ENCODE results near the gene MRPS23.

The MRPS23 gene

GRCh38 chr17:57877803-57878377, 28.0 kb upstream of the MRPS23 start:
- TF ChIP-seq CTCF (IDR thresholded peaks at IDR 0.05; ENCODE audit: low read depth, low read length, missing control alignments) = no peak

GRCh38 chr17:57876866-57877237, 27.0 kb upstream of the MRPS23 start:
- no peak for TF ChIP-seq CTCF (IDR thresholded peaks at IDR 0.05; ENCODE audit: low read depth, low read length, missing control alignments)
- DNase-seq (ENCODE audit: extremely low read depth, low read depth) = no peak
- H3K4me3 ChIP-seq (replicated peaks; ENCODE audit: low read depth, low read length) = no peak overlapping the region

More at GRCh38 chr17:57877803-57878377, 28.0 kb upstream of the MRPS23 start:
- no peak for DNase-seq (ENCODE audit: extremely low read depth, low read depth)
- H3K4me3 ChIP-seq (replicated peaks; ENCODE audit: low read depth, low read length) = no peak overlapping the region

- no peak for DNase-seq (ENCODE audit: extremely low read depth, low read depth)
- no peak for TF ChIP-seq CTCF (IDR thresholded peaks at IDR 0.05; ENCODE audit: low read depth, low read length, missing control alignments)
- no peak overlapping the region for H3K4me3 ChIP-seq (replicated peaks; ENCODE audit: low read depth, low read length)
These were observed 26.4 kb upstream of the MRPS23 start for GRCh38 chr17:57876023-57876865.

DNA sequence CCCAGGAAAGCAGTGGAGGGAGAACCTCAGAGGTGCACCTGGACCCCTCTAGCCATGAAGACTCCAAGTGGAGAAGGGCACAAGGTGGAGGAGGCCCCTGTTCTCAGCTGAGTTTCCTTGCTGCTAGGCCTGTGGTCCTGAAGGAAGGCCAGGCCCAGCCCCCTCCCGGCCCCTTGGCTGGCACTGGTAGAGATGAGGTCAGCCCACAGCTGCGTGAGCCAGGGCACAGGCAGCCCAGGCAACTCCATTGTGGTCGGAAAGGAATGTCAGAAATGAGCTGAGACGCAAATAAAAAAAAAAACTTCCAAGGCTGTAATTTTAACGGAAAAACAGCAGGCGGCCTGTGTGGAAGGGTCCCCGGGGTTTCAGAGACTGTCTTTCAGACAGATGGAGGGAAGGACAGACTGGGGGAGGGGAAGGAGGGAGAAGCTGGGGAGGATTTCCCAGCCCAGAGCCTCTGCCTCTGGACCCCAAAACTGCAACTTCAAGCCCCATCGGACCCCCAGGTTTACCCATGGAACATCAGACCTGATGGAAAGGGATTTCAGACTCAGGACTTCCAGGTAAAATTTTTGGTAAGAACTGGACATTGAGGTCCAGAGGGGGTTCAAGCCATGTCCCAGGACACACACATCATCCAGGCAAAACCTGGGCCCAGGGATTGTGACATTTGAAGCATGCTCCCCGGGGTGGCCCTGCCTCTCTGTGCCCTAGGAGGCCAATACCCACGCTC, 25.6 kb upstream of the MRPS23 start:
- peak; percentile 55 for TF ChIP-seq CTCF (IDR thresholded peaks at IDR 0.05; ENCODE audit: low read depth, low read length, missing control alignments)
- DNase-seq (ENCODE audit: extremely low read depth, low read depth) = peak; percentile 95
- H3K4me3 ChIP-seq (replicated peaks; ENCODE audit: low read depth, low read length) = 0 out of 2 replicates have a peak overlapping the region, but pooled peaks have one; percentile 26

GRCh38 chr17:57874434-57875289, 24.8 kb upstream of the MRPS23 start:
- H3K4me3 ChIP-seq (replicated peaks; ENCODE audit: low read depth, low read length) = 0 out of 2 replicates have a peak overlapping the region, but pooled peaks have one; percentile 26
- peak; percentile 86 for DNase-seq (ENCODE audit: extremely low read depth, low read depth)
- no peak for TF ChIP-seq CTCF (IDR thresholded peaks at IDR 0.05; ENCODE audit: low read depth, low read length, missing control alignments)

GRCh38 chr17:57874058-57874419, 24.2 kb upstream of the MRPS23 start:
- no peak overlapping the region for H3K4me3 ChIP-seq (replicated peaks; ENCODE audit: low read depth, low read length)
- DNase-seq (ENCODE audit: extremely low read depth, low read depth) = no peak
- no peak for TF ChIP-seq CTCF (IDR thresholded peaks at IDR 0.05; ENCODE audit: low read depth, low read length, missing control alignments)

Data from HFF-Myc (cell line).